HEK293 (cell line): Measurements from ENCODE around the gene LEP.

Experiments used
- CTCF ChIA-PET: fragments of 350-600 bp; formaldehyde crosslinking; extraction: SDS; loops from one replicate; lab custom pipeline; 2021; ENCODE audit warnings: antibody characterized with exemption; lab: Yijun Ruan, JAX
- POLR2A ChIA-PET: fragments of 300-600 bp; formaldehyde crosslinking; extraction: SDS; loops from one replicate; lab custom pipeline; 2020; ENCODE audit warnings: antibody characterized with exemption, inconsistent platforms; lab: Yijun Ruan, JAX
- H3K27ac ChIP-seq: fragments of 200-500 bp; sonication (Bioruptor generic); 2 replicates; pipeline ENCODE4 v1.5.1; 2014; ENCODE audit warnings: low read depth, low read length, control low read depth, inconsistent platforms; ENCODE audit errors: extremely low read depth
- H3K36me3 ChIP-seq, 2 experiments: fragments of 200-500 bp in 1 of 2; sonication (Bioruptor generic) in 1 of 2; 1 replicate in 1 of 2; 2 replicates in 1 of 2; pipeline ENCODE4 v1.5.1; 2014 to 2017; ENCODE audit warnings: inconsistent platforms in 2 of 2, low read length in 2 of 2; ENCODE audit not compliant: control insufficient read depth in 2 of 2, insufficient read depth in 1 of 2
- H3K4me1 ChIP-seq: fragments of 200-500 bp; sonication (Bioruptor generic); 2 replicates; pipeline ENCODE4 v1.5.1; 2014; ENCODE audit warnings: mild to moderate bottlenecking, low read length, inconsistent platforms; ENCODE audit not compliant: control insufficient read depth, insufficient read depth
- H3K4me3 ChIP-seq: 2 replicates; pipeline ENCODE4 v1.5.1; 2011; ENCODE audit warnings: low read depth, mild to moderate bottlenecking, control low read depth, low read length, moderate library complexity
- H3K9me3 ChIP-seq: fragments of 200-500 bp; sonication (Bioruptor generic); 2 replicates; pipeline ENCODE4 v1.5.1; 2014; ENCODE audit warnings: low read depth, low read length, inconsistent platforms; ENCODE audit not compliant: control insufficient read depth, insufficient read depth
- MYNN ChIP-seq: fragments of 450-650 bp; formaldehyde crosslinking; IDR thresholded peaks from 2 replicates; pipeline ENCODE4 v1.5.1; 2016; ENCODE audit warnings: missing biosample characterization, missing genetic modification characterization, borderline replicate concordance
- PRDM1 ChIP-seq: fragments of 450-650 bp; formaldehyde crosslinking; IDR thresholded peaks from 2 replicates; pipeline ENCODE4; 2016; ENCODE audit warnings: missing biosample characterization, missing genetic modification characterization
- SCRT2 ChIP-seq: fragments of 450-650 bp; formaldehyde crosslinking; IDR thresholded peaks from 2 replicates; pipeline ENCODE4 v1.5.1; 2016; ENCODE audit warnings: missing biosample characterization, missing genetic modification characterization
- TRIM28 ChIP-seq: IDR thresholded peaks from 2 replicates; pipeline ENCODE4 v1.6.1; 2011; ENCODE audit warnings: low read length, control low read depth, borderline replicate concordance
- ZFP37 ChIP-seq: fragments of 450-650 bp; formaldehyde crosslinking; IDR thresholded peaks from 2 replicates; pipeline ENCODE4 v1.5.1; 2016; ENCODE audit warnings: missing biosample characterization, missing genetic modification characterization
- ZNF10 ChIP-seq: fragments of 450-650 bp; formaldehyde crosslinking; IDR thresholded peaks from 2 replicates; pipeline ENCODE4 v1.5.1; 2017; ENCODE audit warnings: missing biosample characterization, missing genetic modification characterization
- ZNF112 ChIP-seq: fragments of 450-650 bp; formaldehyde crosslinking; IDR thresholded peaks from 2 replicates; pipeline ENCODE4 v1.5.0; 2017; ENCODE audit warnings: missing biosample characterization, missing genetic modification characterization
- ZNF148 ChIP-seq: fragments of 450-650 bp; formaldehyde crosslinking; IDR thresholded peaks from 2 replicates; pipeline ENCODE4 v1.5.0; 2017; ENCODE audit warnings: missing biosample characterization, missing genetic modification characterization, borderline replicate concordance
- ZNF16 ChIP-seq: fragments of 450-650 bp; formaldehyde crosslinking; IDR thresholded peaks from 2 replicates; pipeline ENCODE4 v1.5.1; 2016; ENCODE audit warnings: low read depth, missing biosample characterization, missing genetic modification characterization
- ZNF366 ChIP-seq: fragments of 450-650 bp; formaldehyde crosslinking; conservative IDR thresholded peaks from 2 replicates; pipeline ENCODE4 v1.5.1; 2016; ENCODE audit warnings: missing biosample characterization, missing genetic modification characterization
- ZNF37A ChIP-seq: fragments of 450-650 bp; IDR thresholded peaks from 2 replicates; pipeline ENCODE4 v1.5.1; 2018; ENCODE audit warnings: missing biosample characterization, missing genetic modification characterization
- ZNF530 ChIP-seq: fragments of 450-650 bp; formaldehyde crosslinking; IDR thresholded peaks from 2 replicates; pipeline ENCODE4 v1.5.1; 2016; ENCODE audit warnings: low read depth, missing biosample characterization, missing genetic modification characterization
- ZNF626 ChIP-seq: fragments of 450-650 bp; sonication (Bioruptor Pico); formaldehyde crosslinking; IDR thresholded peaks from 2 replicates; pipeline ENCODE4 v1.5.1; 2018; ENCODE audit warnings: missing biosample characterization, missing genetic modification characterization, inconsistent platforms
- ZNF664 ChIP-seq: fragments of 450-650 bp; formaldehyde crosslinking; IDR thresholded peaks from 2 replicates; pipeline ENCODE4 v1.5.1; 2016; ENCODE audit warnings: missing biosample characterization, missing genetic modification characterization
- ZSCAN23 ChIP-seq: fragments of 450-650 bp; formaldehyde crosslinking; IDR thresholded peaks from 2 replicates; pipeline ENCODE4 v1.5.1; 2016; ENCODE audit warnings: missing biosample characterization, missing genetic modification characterization
- TF ChIP-seq, protein P1 (sequence below): sonication (generic); formaldehyde crosslinking; IDR thresholded peaks from 2 replicates; pipeline ENCODE4 v1.8.1; 2022; ENCODE audit warnings: mild to moderate bottlenecking, moderate library complexity, missing genetic modification reagents
- TF ChIP-seq, protein P2 (sequence below): fragments of 450-650 bp; formaldehyde crosslinking; IDR thresholded peaks from 2 replicates; pipeline ENCODE4 v1.5.1; 2016; ENCODE audit warnings: missing biosample characterization, missing genetic modification characterization

LEP gene

DNA sequence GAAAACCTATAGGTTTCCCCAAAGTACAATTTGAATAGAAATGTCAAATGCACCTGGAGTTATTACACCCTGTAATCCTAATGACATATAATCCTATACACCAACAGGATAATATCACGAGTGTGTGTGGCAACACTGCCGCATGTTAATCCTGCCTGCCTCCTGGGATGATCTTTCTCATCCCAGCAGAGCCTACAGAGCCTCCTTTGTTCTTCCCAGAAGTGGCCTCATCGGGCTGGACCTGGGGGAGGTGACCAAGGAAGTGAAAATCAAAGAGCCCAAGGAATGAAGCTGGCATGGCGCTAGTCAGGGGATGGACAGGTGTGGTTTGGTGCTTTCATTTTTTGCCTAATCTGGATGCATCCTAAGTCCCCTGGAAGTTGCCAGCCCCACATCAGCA is 29.5 kb upstream of the LEP start:
- ChIA-PET CTCF (interaction anchor here (0.7 to 7.2 kb wide), 8 partner anchors 9 to 620 kb away, joined by 3 to 148 read pairs (median 12); no protein-coding TSS in a partner anchor), POLR2A (no interaction called here)
- no peaks in the 10 kb centered on the region for H3K4me1 ChIP-seq

GRCh38 chr7:128214463-128214862 is 26.6 kb upstream of the LEP start:
- no peak overlapping the region for H3K27ac ChIP-seq
- no peaks in the 10 kb centered on the region for H3K4me1 ChIP-seq
- no peak for TF ChIP-seq ZNF530 (tag by site-specific recombination)
- no peak for TF ChIP-seq TRIM28
- TF ChIP-seq ZNF664 = no peak
- TF ChIP-seq, protein P1, sequence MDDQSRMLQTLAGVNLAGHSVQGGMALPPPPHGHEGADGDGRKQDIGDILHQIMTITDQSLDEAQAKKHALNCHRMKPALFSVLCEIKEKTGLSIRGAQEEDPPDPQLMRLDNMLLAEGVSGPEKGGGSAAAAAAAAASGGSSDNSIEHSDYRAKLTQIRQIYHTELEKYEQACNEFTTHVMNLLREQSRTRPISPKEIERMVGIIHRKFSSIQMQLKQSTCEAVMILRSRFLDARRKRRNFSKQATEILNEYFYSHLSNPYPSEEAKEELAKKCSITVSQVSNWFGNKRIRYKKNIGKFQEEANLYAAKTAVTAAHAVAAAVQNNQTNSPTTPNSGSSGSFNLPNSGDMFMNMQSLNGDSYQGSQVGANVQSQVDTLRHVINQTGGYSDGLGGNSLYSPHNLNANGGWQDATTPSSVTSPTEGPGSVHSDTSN = no peak
- no peak for TF ChIP-seq ZNF10
- peak; percentile 90 for TF ChIP-seq ZNF366
- TF ChIP-seq PRDM1 (tag by site-specific recombination) = peak; percentile 41; the same call in 1 of the 2 replicates
- TF ChIP-seq ZNF112 (tag by site-specific recombination) = no peak
- TF ChIP-seq SCRT2 = no peak
- TF ChIP-seq, all 188 proteins: peak for 2
- no peak overlapping the region for H3K4me3 ChIP-seq
- ChIA-PET POLR2A (no interaction called here), CTCF (no interaction called here)
- H3K36me3 ChIP-seq = no peaks in the 10 kb centered on the region
- no peaks in the 10 kb centered on the region for H3K9me3 ChIP-seq

More for the DNA sequence above, 29.5 kb upstream of the LEP start:
- H3K27ac ChIP-seq = no peak overlapping the region
- H3K9me3 ChIP-seq = no peaks in the 10 kb centered on the region
- TF ChIP-seq ZSCAN23 (tag by site-specific recombination) = no peak
- TF ChIP-seq MYNN (tag by site-specific recombination) = no peak
- TF ChIP-seq PRDM1 (tag by site-specific recombination) = no peak
- TF ChIP-seq ZNF148 (tag by site-specific recombination) = no peak
- TF ChIP-seq, protein P2, sequence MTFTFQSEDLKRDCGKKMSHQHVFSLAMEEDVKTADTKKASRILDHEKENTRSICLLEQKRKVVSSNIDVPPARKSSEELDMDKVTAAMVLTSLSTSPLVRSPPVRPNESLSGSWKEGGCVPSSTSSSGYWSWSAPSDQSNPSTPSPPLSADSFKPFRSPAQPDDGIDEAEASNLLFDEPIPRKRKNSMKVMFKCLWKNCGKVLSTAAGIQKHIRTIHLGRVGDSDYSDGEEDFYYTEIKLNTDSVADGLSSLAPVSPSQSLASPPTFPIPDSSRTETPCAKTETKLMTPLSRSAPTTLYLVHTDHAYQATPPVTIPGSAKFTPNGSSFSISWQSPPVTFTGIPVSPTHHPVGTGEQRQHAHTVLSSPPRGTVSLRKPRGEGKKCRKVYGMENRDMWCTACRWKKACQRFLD (tag by site-specific recombination) = no peak
- TF ChIP-seq ZNF37A (tag by site-specific recombination) = no peak
- no peak overlapping the region for H3K4me3 ChIP-seq
- H3K36me3 ChIP-seq = no peaks in the 10 kb centered on the region

DNA sequence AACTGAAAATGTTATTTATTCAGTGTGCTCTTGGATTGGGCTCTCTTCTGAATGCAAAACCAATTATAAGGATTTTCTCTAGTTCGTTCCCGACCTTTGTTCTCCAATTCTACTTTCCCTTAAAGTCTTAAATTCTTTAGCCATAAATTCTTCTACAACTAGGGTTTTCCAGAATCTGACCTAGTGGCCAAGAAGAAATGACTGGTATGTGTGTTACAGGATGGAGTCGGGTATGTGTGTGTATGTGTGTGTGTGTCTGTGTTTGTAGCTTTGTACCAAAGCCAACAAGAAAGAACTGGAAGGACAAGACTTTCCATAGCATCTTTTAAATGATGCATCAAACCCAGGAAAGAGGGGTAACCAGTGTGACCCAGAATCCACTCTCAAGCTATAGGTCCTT is 25.8 kb upstream of the LEP start:
- TF ChIP-seq ZNF16 (tag by site-specific recombination) = no peak
- no peak for TF ChIP-seq ZFP37 (tag by site-specific recombination)
- no peak for TF ChIP-seq ZNF626 (tag by site-specific recombination)
- no peak for TF ChIP-seq ZNF112 (tag by site-specific recombination)
- Histone ChIP-seq H3K9me3 (no peaks in the 10 kb centered on the region), H3K36me3 (no peaks in the 10 kb centered on the region), H3K4me1 (no peaks in the 10 kb centered on the region), H3K27ac (no peak overlapping the region), H3K4me3 (no peak overlapping the region)
- ChIA-PET CTCF (interaction anchor here (0.6 kb wide), 1 partner anchor 22 kb away, joined by 3 read pairs; no protein-coding TSS in a partner anchor), POLR2A (no interaction called here)
